Activated CD4-positive, alpha-beta T cell treated with anti-CD3 and anti-CD28 coated beads, Interleukin-2, amount 10 ng/mL, durations not matched to agents 24 days and 14 days (primary cell): ENCODE measurements around the gene KNOP1. TPM values are rescaled to one million over a fixed set of nuclear protein-coding genes. Genes with fewer than 3 reads are reported as not detected.

Source experiments
- DNase-seq: peaks from one replicate; pipeline ENCODE4 v3.0.0; 2022
- H3K27ac Mint-ChIP-seq: one replicate; pipeline ENCODE4 v1.8.0; 2022; ENCODE audit warnings: mild to moderate bottlenecking, mixed read lengths
- H3K27me3 Mint-ChIP-seq: one replicate; pipeline ENCODE4 v1.8.0; 2022; ENCODE audit warnings: mixed read lengths
- H3K36me3 Mint-ChIP-seq: one replicate; pipeline ENCODE4 v1.8.0; 2022; ENCODE audit warnings: low read depth, mild to moderate bottlenecking, mixed read lengths
- H3K4me1 Mint-ChIP-seq: one replicate; pipeline ENCODE4 v1.8.0; 2021; ENCODE audit warnings: mixed read lengths
- H3K4me3 Mint-ChIP-seq: one replicate; pipeline ENCODE4 v1.8.0; 2022; ENCODE audit warnings: mild to moderate bottlenecking, moderate library complexity, mixed read lengths
- H3K9me3 Mint-ChIP-seq: one replicate; pipeline ENCODE4 v1.8.0; 2021; ENCODE audit warnings: mixed read lengths
- intact Hi-C: fragments of 100-400 bp; cut with micrococcal nuclease; formaldehyde crosslinking; loops from one replicate; pipeline ENCODE4 v1.15.1; 2023
- total RNA-seq: library from RNA; stranded (reverse); gene quantifications from 2 replicates; pipeline ENCODE4 v1.2.3, GENCODE V29; 2022

Gene KNOP1
- total RNA-seq, 1 donor from 2014 or later = 36.9 TPM

DNA sequence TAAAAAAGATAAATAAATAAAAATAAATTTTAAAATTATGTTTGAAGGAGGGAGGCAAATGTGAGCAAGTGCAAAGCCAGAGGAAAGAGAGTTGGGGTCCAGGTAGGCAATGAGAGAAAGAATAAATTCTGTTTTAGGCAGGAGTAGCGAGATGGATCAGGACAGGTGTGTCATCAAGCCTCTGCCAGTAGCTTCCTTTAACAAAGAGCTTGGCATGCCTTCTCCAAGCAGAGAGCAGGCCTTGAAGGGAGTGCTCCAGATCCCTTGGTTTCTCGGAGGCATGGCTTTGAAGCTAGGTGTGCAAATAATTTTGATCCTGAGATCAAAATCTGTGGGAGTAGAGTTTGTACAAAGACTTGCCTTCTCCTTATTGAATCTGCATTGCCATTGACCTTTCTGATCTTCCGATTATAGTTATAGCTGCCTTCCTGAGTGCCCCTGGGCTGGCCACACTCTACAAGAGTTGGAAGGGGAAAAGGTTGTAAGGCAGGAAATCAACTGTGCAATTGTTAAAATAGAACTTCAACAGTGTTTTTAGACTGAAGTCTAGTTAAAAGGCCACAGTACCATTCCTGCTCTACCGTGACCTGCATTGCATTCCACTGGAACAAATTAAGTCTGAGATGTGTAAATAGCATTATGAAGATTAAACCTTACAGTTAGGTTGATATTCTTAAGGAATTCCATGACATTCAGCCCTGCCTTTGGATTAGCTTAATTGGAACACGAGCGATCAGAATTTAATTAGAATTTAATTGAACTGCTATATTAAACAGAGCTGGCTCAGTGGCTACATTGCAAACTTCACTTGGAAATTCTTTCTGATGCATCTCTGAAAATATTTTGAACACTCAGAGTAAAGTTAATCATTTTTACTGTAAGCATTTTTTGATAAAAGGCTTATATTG, 33.7 kb upstream of the KNOP1 start:
- Mint-ChIP-seq H3K27me3 (no peaks in the 10 kb centered on the region), H3K4me3 (no peak overlapping the region), H3K27ac (no peak overlapping the region), H3K9me3 (no peaks in the 10 kb centered on the region), H3K4me1 (no peaks in the 10 kb centered on the region), H3K36me3 (no peaks in the 10 kb centered on the region)
- intact Hi-C loops = no loop called here
- DNase-seq = no peak

DNA sequence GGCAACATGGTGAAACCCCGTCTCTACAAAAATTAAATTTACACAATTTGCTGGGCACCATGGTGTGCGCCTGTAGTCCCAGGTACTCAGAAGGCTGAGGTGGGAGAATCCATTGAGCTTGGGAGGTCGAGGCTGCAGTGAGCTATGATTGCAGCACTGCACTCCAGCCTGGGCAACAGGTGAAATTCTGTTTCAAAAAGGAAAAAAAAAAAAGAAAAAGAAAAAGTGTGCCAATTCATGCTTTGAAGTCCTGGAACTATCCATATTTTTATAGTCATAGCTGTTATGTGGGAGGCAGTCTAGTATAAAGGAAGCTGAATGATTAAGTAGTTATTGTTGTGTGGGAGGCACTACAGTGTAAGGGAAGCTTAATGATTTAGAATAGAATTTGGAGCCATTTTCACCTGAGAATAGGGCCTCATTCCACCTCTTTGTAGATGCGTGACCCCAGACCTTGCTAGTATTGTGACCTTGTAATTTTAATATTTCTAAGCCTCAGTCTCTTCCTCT, 31.6 kb upstream of the KNOP1 start:
- Mint-ChIP-seq H3K4me1 (no peaks in the 10 kb centered on the region), H3K9me3 (no peaks in the 10 kb centered on the region), H3K27ac (no peak overlapping the region), H3K27me3 (no peaks in the 10 kb centered on the region), H3K4me3 (no peak overlapping the region), H3K36me3 (no peaks in the 10 kb centered on the region)
- no peak for DNase-seq
- intact Hi-C loops = no loop called here

DNA sequence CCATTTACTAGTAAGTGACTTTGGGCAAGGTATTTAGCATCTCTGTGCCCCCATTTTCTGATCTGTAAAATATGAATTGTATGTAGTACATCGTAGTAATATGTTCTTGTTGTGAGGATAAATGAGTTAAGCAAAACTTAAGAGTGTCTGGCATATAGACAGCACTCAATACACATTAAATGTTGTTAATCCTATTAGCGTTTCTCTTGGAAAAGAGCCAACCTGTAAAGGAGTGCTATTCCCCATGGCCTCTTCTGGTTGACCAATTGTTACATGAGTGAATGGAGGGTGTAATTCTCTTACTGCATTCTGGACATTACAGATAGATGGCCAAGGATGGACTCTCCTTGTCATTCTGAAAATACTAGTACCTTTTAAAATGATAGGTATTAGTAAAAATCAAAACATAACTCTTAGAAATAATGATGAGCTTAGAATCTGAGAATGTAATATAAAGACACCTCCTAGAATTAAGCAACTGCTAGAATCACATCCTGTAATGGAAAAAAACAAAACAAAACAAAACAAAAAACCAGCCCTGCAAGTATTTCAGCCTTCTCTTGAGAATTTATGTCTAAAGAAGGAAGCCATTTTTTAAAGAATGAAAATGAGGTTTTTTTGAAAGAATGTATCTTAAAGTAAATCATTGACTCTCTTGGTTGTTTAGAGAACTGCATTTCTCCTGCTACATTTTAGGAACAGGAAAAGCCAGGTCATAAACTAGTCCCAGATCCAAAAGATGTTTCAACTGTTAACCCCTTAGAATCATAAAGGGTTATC, 30.6 kb upstream of the KNOP1 start:
- Mint-ChIP-seq H3K9me3 (no peaks in the 10 kb centered on the region), H3K4me1 (no peaks in the 10 kb centered on the region), H3K27me3 (no peaks in the 10 kb centered on the region), H3K27ac (no peak overlapping the region), H3K36me3 (no peaks in the 10 kb centered on the region), H3K4me3 (no peak overlapping the region)
- no peak for DNase-seq
- intact Hi-C loops = no loop called here

DNA sequence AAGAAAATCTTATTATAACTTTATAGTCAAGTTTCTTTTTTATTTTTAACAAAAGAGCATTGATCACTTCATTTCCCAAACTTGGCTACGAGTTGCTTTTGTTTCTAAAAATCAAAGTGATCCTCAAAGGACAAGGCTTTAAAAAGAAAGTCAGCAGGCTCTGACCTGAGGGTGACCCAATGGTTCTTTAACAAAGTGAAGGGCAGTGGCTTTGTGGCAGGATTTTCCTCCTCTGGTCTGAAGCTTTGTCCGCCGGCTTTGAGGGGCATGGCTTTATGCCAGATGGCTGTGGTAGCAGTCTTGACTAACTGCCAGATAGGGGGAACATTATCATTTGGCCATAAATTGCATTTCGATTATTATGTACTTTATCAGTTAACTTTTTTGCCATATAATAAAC, 28.5 kb upstream of the KNOP1 start:
- Mint-ChIP-seq H3K27me3 (no peaks in the 10 kb centered on the region), H3K4me1 (no peaks in the 10 kb centered on the region), H3K27ac (no peak overlapping the region), H3K9me3 (no peaks in the 10 kb centered on the region), H3K36me3 (no peaks in the 10 kb centered on the region), H3K4me3 (no peak overlapping the region)
- no peak for DNase-seq
- intact Hi-C loops = no loop called here

DNA sequence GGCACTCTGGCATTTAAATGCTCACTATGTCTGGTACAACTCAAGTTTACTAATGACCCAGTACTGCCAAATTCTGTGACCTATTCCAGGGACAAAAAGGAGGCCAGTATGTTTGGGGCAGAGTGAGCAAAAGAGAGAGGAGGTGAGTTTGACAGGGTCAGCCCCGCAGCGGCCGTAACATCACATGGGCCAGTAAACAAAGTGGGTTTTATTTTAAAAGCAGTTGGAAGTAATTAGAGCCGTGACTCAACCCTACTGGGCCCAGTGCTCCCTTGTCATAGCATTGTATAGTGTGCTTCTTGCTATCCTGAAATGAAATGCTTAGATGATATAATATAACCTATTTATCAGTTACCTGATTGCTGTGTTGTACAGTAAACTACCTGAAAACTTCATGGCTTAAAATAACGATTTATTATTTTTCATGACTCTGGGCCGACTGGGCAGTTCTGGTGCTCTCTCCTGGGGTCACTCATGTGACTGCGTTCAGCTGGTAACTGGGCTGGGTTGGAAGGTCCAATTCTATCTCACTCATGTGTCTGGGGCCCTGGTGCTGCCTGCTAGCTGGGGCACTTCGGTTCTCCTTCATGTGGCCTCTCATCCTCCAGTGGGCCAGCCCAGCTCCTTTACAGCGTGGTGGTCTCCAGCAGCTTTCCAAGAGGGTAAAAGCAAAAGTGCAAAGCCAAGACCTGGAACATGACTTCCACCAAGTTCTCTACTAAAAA, 27.4 kb upstream of the KNOP1 start:
- H3K9me3 Mint-ChIP-seq = no peaks in the 10 kb centered on the region
- H3K27me3 Mint-ChIP-seq = no peaks in the 10 kb centered on the region
- intact Hi-C loops = no loop called here
- no peaks in the 10 kb centered on the region for H3K36me3 Mint-ChIP-seq
- no peak for DNase-seq
- no peak overlapping the region for H3K27ac Mint-ChIP-seq
- H3K4me1 Mint-ChIP-seq = no peaks in the 10 kb centered on the region
- no peak overlapping the region for H3K4me3 Mint-ChIP-seq

DNA sequence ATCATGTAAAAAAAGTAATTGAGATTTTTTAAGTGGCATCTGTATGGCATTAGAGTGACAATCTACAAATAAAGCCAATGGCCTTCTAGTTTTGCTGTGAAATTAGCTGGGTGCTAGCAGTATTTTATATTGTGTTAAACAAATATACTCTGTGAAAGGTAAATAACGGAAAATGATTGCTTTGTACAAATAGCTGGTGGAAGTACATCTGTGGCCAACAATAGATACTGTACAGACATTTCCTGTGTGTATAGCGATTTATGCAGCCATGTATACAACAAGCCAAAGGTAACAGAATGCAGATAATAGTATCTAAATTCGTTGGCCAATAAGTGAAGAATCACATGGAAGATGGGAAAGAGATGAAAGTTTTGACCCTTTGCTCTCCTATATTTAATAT, 26.6 kb upstream of the KNOP1 start:
- no peak for DNase-seq
- Mint-ChIP-seq H3K36me3 (no peaks in the 10 kb centered on the region), H3K4me1 (no peaks in the 10 kb centered on the region), H3K27me3 (peaks cover 2% of the 10 kb centered on the region), H3K9me3 (no peaks in the 10 kb centered on the region), H3K27ac (no peak overlapping the region), H3K4me3 (no peak overlapping the region)
- intact Hi-C loops = no loop called here

DNA sequence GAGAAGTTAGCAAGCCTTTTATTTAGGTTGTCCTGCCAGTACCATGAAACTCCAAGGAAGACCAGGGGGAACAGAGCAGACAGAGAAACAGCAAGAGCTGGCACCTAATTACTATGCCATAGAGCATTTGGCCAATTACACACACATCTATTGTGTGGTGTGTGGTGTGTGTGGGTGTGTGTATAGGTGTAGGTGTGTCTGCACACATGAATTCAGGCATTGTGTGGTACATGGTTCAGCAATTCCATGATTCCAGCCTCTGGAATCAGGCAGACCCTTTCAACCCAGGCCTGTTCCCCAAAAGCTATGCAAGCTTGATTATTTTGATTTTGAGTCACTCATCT, 25.8 kb upstream of the KNOP1 start:
- DNase-seq = no peak
- H3K36me3 Mint-ChIP-seq = no peaks in the 10 kb centered on the region
- no peak overlapping the region for H3K27ac Mint-ChIP-seq
- H3K27me3 Mint-ChIP-seq = peaks cover 2% of the 10 kb centered on the region
- H3K4me1 Mint-ChIP-seq = no peaks in the 10 kb centered on the region
- no peak overlapping the region for H3K4me3 Mint-ChIP-seq
- no peaks in the 10 kb centered on the region for H3K9me3 Mint-ChIP-seq
- intact Hi-C loops = no loop called here

DNA sequence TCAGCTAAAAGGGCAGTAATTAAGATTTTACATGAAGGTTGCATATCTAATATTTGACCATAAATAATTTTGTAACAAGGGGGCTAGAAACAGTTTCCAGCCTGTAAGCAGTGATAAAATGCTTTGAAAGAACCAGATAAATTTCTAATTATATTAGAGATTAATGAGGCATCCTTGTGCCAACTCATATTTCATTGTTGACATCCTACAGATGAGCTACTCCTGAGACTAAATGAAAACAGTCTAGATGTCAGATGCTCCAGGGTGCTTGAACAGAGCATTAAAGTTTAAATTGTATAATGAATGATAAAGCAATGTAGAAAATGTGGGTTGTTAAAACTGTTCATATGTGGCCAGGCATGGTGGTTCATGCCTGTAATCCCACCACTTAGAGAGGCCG, 23.3 kb upstream of the KNOP1 start:
- intact Hi-C loops = no loop called here
- no peak overlapping the region for H3K27ac Mint-ChIP-seq
- no peaks in the 10 kb centered on the region for H3K36me3 Mint-ChIP-seq
- H3K4me1 Mint-ChIP-seq = no peaks in the 10 kb centered on the region
- H3K9me3 Mint-ChIP-seq = no peaks in the 10 kb centered on the region
- no peak for DNase-seq
- peaks cover 2% of the 10 kb centered on the region for H3K27me3 Mint-ChIP-seq
- H3K4me3 Mint-ChIP-seq = no peak overlapping the region

DNA sequence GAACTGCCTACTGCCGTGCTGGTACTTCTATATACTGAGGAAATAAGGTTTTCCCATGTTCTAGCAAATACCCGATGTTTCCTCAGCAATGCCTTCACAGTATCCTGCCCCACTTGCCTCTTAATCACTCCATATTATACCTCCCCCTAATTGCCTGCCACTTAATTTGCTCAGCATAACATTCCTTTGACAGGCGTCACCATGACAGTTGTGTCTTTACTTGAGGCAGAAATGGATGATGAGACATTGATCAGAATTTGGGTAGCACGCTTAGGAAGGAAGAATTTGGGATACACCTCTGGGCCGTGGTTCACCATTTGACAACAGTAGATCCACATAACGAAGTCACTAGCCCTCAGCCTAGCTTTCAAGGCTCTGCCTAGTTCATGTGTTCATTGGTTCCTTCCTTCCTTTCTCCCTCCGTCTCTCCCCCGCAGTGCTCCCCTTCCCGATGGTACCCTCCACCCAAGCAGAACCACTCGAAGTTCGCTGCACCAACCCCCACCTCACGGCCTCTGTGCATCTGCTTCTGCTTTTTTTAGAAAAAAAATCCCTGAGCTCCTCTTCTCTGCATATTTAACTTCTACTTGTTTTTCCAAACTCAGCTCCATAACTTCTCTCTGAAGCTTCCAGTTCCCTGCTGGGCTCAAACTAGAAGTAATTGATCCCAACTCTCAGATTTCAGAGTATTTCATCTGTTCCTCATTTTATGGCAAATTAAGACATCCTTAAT, 19.4 kb upstream of the KNOP1 start:
- Mint-ChIP-seq H3K4me1 (no peaks in the 10 kb centered on the region), H3K27ac (no peak overlapping the region), H3K4me3 (no peak overlapping the region), H3K27me3 (peaks cover 2% of the 10 kb centered on the region), H3K9me3 (no peaks in the 10 kb centered on the region), H3K36me3 (no peaks in the 10 kb centered on the region)
- DNase-seq = no peak
- intact Hi-C loops = no loop called here

DNA sequence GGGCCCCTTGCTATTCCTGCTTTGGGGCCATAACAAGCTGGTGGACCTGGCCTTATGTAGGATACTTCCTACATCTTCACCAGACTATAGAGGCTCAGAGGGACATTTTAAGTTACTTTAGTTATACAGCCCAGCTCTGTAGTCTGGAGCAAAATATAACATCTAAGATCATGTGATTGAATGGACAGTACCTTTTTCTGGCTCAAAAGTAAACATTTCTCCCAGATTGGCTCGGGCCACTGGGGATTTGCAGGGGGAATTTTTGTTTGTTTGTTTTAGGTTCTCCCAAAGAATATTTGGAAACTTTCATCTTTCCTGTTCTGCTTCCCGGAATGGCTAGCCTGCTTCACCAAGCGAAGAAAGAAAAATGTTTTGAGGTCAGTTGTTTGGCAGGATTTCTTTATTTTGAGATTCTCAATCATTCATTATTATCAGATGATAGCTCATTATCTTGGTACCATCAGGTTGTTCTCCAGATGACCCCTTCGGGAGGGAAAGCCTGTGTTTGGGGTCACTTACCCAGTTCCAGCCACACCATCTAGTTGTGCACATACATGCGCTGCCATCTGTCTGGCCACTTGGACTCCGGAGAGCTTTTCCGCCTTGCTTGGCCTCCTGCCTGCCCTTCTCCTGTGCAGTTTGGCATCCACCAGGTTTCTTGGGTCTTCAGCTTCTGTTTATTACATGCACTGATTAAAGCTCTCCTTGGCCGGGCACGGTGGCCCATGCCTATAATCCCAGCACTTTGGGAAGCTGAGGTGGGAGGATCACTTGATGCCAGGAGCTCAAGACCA, 17.2 kb upstream of the KNOP1 start:
- peaks cover 2% of the 10 kb centered on the region for H3K27me3 Mint-ChIP-seq
- no peak overlapping the region for H3K27ac Mint-ChIP-seq
- intact Hi-C loops = no loop called here
- H3K4me1 Mint-ChIP-seq = no peaks in the 10 kb centered on the region
- H3K36me3 Mint-ChIP-seq = no peaks in the 10 kb centered on the region
- DNase-seq = no peak
- no peaks in the 10 kb centered on the region for H3K9me3 Mint-ChIP-seq
- no peak overlapping the region for H3K4me3 Mint-ChIP-seq

DNA sequence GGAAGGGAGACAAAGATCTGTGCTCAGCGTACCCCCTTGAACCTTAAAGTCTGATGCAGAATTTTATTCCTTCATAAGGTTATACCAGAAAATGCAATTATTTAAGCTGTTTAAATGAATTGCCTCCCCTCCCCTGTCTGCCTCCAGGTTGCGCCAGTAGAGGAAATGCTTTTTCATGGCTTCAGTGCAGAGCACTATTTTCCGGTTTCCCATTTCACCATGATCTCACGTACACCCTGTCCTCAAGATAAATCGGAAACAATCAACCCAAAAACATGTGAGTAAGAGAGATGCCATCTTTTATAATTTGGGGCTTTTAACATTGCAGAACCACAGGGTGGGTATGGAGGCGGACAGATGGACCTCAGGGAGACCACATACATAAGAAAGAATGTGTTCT, 15.5 kb upstream of the KNOP1 start:
- H3K4me3 Mint-ChIP-seq = no peak overlapping the region
- H3K4me1 Mint-ChIP-seq = no peaks in the 10 kb centered on the region
- DNase-seq = no peak
- intact Hi-C loops = no loop called here
- H3K27ac Mint-ChIP-seq = no peak overlapping the region
- H3K27me3 Mint-ChIP-seq = no peaks in the 10 kb centered on the region
- H3K36me3 Mint-ChIP-seq = no peaks in the 10 kb centered on the region
- no peaks in the 10 kb centered on the region for H3K9me3 Mint-ChIP-seq

DNA sequence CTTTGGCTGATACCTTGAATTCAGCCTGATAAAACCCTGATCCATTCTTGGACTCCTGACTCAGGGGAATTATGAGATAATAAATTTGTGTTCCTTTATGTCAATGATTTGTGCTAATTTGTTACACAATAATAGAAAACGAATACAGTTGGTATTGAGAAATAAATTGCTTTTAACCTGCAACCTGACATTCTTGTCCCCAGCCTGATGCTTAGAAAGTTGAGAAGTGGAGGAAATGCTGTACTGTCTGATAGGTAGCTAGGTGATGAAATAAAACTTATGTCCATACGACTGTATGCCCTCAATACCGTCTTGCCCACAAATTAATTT, 10.6 kb upstream of the KNOP1 start:
- H3K27me3 Mint-ChIP-seq = no peaks in the 10 kb centered on the region
- intact Hi-C loops = no loop called here
- H3K4me1 Mint-ChIP-seq = no peaks in the 10 kb centered on the region
- H3K36me3 Mint-ChIP-seq = no peaks in the 10 kb centered on the region
- no peak for DNase-seq
- no peak overlapping the region for H3K27ac Mint-ChIP-seq
- H3K9me3 Mint-ChIP-seq = no peaks in the 10 kb centered on the region
- no peak overlapping the region for H3K4me3 Mint-ChIP-seq

DNA sequence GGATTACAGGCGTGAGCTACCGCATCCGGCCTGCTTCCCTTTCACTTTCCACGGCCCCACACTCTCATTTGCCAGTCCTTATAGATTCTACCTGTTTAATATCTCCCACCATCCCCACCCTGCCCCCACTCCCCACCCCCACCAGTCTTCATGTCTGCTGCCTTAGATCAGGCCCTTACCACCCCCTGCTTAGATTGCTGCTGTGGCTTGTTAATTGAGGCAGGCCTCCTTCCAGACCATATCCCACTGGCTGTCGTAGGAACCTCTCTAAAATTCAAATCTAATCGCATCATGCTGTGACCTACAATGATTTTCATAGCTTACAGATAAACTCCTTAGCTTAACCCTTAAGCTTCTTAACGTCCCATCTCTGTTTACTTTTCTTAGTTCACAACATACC, 5.0 kb upstream of the KNOP1 start:
- no peak overlapping the region for H3K4me3 Mint-ChIP-seq
- no peak overlapping the region for H3K27ac Mint-ChIP-seq
- H3K27me3 Mint-ChIP-seq = no peaks in the 10 kb centered on the region
- H3K36me3 Mint-ChIP-seq = peaks cover under 1% of the 10 kb centered on the region
- H3K4me1 Mint-ChIP-seq = no peaks in the 10 kb centered on the region
- intact Hi-C loops = no loop called here
- no peaks in the 10 kb centered on the region for H3K9me3 Mint-ChIP-seq
- no peak for DNase-seq
